Hepatocyte (in vitro differentiated cells): ENCODE data around the gene CLCN1.

Source experiments
- CTCF ChIP-seq: fragments of 200-600 bp; sonication (generic); IDR thresholded peaks from 2 replicates; pipeline ENCODE4 v1.5.1; 2016; ENCODE audit warnings: antibody characterized with exemption, mild to moderate bottlenecking; ENCODE audit not compliant: poor library complexity
- EZH2 ChIP-seq: fragments of 200-600 bp; sonication (generic); IDR thresholded peaks from 2 replicates; pipeline ENCODE4 v1.6.1; 2016; ENCODE audit warnings: antibody characterized with exemption, mild to moderate bottlenecking, borderline replicate concordance

- TF ChIP-seq CTCF: no peak
- TF ChIP-seq EZH2: no peak
Measured at GRCh38 chr7:143351060-143351459, 35.1 kb downstream of the CLCN1 start.
